T-cell (primary cell): Measurements from ENCODE around the gene RBBP5. TPM values are rescaled to one million over a fixed set of nuclear protein-coding genes. Genes with fewer than 3 reads are reported as not detected.

Source experiments
- ATAC-seq, 4 experiments: fragments of 200-7000 bp in 3 of 4; fragments of 150-1000 bp in 1 of 4; cut with Tn5 transposase; replicated peaks in 1 of 4; 1 replicate in 3 of 4; 2 replicates in 1 of 4; pipeline ENCODE4 v1.10.0; 2021; ENCODE audit warnings: moderate library complexity in 3 of 4, mild to moderate bottlenecking in 2 of 4, moderate number of reproducible peaks in 1 of 4
- CTCF ChIA-PET, 2 donors: fragments of 300-600 bp; sonication (Branson Sonifier 250); formaldehyde crosslinking; loops; one replicate each; lab custom pipeline; 2022; ENCODE audit warnings: antibody characterized with exemption in 2 of 2; lab: Charles Lee
- POLR2A ChIA-PET, 2 donors: fragments of 300-600 bp; sonication (Branson Sonifier 250); formaldehyde crosslinking; loops; one replicate each; lab custom pipeline; 2022; ENCODE audit warnings: antibody characterized with exemption in 2 of 2; lab: Charles Lee
- DNase-seq, 35 experiments: peaks; one replicate each; pipeline versions ENCODE4 v3.0.0 to v3.0.0-alpha.2; 2013 to 2023
- H3K27ac ChIP-seq: one replicate; pipeline ENCODE4 v1.5.1; 2013; ENCODE audit warnings: low read length
- H3K27me3 ChIP-seq, 2 experiments: replicated peaks in 1 of 2; 1 replicate in 1 of 2; 2 replicates in 1 of 2; pipeline versions ENCODE4 v1.6.1 to v1.7.0; 2013; ENCODE audit warnings: low read length in 1 of 2, mixed read lengths in 1 of 2; ENCODE audit not compliant: control insufficient read depth in 2 of 2, insufficient read depth in 2 of 2; ENCODE audit errors: extremely low read depth in 1 of 2
- H3K36me3 ChIP-seq, 2 donors: 1 replicate in 1 of 2; 2 replicates in 1 of 2; pipeline versions ENCODE4 v1.6.1 to v1.7.0; 2013; ENCODE audit warnings: low read length in 1 of 2; ENCODE audit not compliant: control insufficient read depth in 2 of 2, insufficient read depth in 1 of 2; ENCODE audit errors: extremely low read depth in 1 of 2
- H3K4me1 ChIP-seq, 2 experiments: 1 replicate in 1 of 2; 2 replicates in 1 of 2; pipeline versions ENCODE4 v1.6.1 to v1.7.0; 2013; ENCODE audit warnings: low read length in 2 of 2, mixed read lengths in 1 of 2; ENCODE audit not compliant: insufficient read depth in 2 of 2, control insufficient read depth in 1 of 2; ENCODE audit errors: extremely low read depth in 1 of 2
- H3K4me3 ChIP-seq, 2 donors: 1 replicate in 1 of 2; 2 replicates in 1 of 2; pipeline versions ENCODE4 v1.5.1 to v1.7.0; 2013; ENCODE audit warnings: mild to moderate bottlenecking in 2 of 2, low read length in 1 of 2, moderate library complexity in 1 of 2; ENCODE audit not compliant: control insufficient read depth in 1 of 2; ENCODE audit errors: extremely low read depth in 1 of 2
- H3K9me3 ChIP-seq: 2 replicates; pipeline ENCODE4 v1.7.0; 2013
- H3K27ac Mint-ChIP-seq, 2 donors: one replicate each; pipeline ENCODE4 v1.8.0; 2020 to 2021; ENCODE audit warnings: mild to moderate bottlenecking in 2 of 2, mixed read lengths in 2 of 2
- H3K27me3 Mint-ChIP-seq, 2 donors: one replicate each; pipeline ENCODE4 v1.8.0; 2021 to 2022; ENCODE audit warnings: mixed read lengths in 2 of 2
- H3K36me3 Mint-ChIP-seq: one replicate; pipeline ENCODE4 v1.8.0; 2021; ENCODE audit warnings: mixed read lengths
- H3K4me1 Mint-ChIP-seq, 3 donors: one replicate each; pipeline ENCODE4 v1.8.0; 2020 to 2022; ENCODE audit warnings: mixed read lengths in 3 of 3, mild to moderate bottlenecking in 1 of 3
- H3K4me3 Mint-ChIP-seq, 3 donors: one replicate each; pipeline ENCODE4 v1.8.0; 2020 to 2022; ENCODE audit warnings: mild to moderate bottlenecking in 3 of 3, mixed read lengths in 3 of 3, moderate library complexity in 3 of 3
- H3K9me3 Mint-ChIP-seq, 3 donors: one replicate each; pipeline ENCODE4 v1.8.0; 2020 to 2022; ENCODE audit warnings: mixed read lengths in 3 of 3
- WGBS: methylation state at CpG from one replicate; pipeline ENCODE4 v1.1.5; 2013; ENCODE audit warnings: missing lambda C conversion rate; ENCODE audit not compliant: insufficient coverage; 5-methylcytosine and 5-hydroxymethylcytosine counted together
- total RNA-seq, 35 experiments: library from RNA in 6 of 35; stranded (reverse) in 6 of 35; fragments of 120-200 nt in 1 of 35; gene quantifications; one replicate each; pipeline versions ENCODE4 v1.2.1 to v1.2.4 and lab custom pipeline; 2013 to 2026

Gene RBBP5
- total RNA-seq, 5 donors from 2014 or later (not counting 1 experiment from before 2014, with no cell fraction given), result 13.9 to 24.3 (median 22.3) TPM

DNA sequence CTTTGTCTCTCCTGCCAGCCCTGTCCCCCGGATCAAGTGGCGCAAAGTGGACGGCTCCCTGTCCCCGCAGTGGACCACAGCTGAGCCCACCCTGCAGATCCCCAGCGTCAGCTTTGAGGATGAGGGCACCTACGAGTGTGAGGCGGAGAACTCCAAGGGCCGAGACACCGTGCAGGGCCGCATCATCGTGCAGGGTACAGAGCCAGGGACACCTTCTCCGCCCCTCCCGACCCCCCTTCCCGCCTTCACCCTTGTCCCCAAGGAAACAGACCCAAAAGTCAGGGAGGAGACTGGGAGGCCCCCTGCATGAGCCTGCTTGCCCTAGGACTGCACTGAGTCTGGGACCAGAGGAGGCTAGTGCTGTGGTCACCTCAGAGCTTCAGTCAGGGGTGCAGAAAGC is 60.6 kb downstream of the RBBP5 start:
- no peak overlapping the region for H3K27ac ChIP-seq
- no peak overlapping the region for H3K4me3 Mint-ChIP-seq
- no peak for DNase-seq
- no peaks in the 10 kb centered on the region for H3K36me3 Mint-ChIP-seq
- H3K27ac Mint-ChIP-seq, result no peak overlapping the region
- peaks cover 0 to 8% of the 10 kb centered on the region in 2 experiments for H3K27me3 ChIP-seq
- peaks cover 0 to 7% of the 10 kb centered on the region in 2 experiments for H3K4me1 ChIP-seq
- no peaks in the 10 kb centered on the region for H3K27me3 Mint-ChIP-seq
- CTCF ChIA-PET, result interaction anchor here (0.6 to 2.3 kb wide), 18 partner anchors 13 to 195 kb away, joined by 3 to 11 read pairs (median 6); no protein-coding TSS in a partner anchor
- no peaks in the 10 kb centered on the region for H3K36me3 ChIP-seq
- H3K9me3 Mint-ChIP-seq, result no peaks in the 10 kb centered on the region
- POLR2A ChIA-PET, result interaction anchor here in 1 of 2 donors (0.7 kb wide), 1 partner anchor 662 kb away, joined by 3 read pairs; no protein-coding TSS in a partner anchor
- H3K4me1 Mint-ChIP-seq, result no peaks in the 10 kb centered on the region
- no peak for ATAC-seq
- WGBS, result 86% methylated on average over 14 of the region's 14 CpGs
- no peaks in the 10 kb centered on the region for H3K9me3 ChIP-seq
- H3K4me3 ChIP-seq, result no peak overlapping the region

DNA sequence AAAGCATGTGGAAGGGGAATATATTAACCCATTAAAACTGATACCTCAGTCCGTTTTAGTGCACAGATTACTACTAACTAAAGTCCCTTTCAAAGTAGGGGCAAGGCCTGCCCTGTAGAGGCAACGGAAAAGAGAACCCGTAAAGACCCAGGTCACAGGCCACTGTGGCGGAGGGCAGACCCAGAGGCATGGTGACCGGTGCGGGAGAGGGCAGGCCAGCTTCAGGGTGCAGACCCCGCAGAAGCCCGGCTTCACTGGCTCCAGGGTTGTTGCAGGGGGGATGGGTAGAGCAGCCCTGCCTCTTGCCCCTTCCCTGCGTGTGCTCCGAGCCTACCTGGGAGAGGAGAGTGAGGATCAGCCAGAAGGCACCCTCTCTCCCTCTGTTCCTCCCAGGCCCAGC is 61.0 kb downstream of the RBBP5 start:
- ChIA-PET POLR2A (no interaction called here), CTCF (interaction anchor here (0.7 to 2.3 kb wide), 8 partner anchors 23 to 195 kb away, joined by 3 to 11 read pairs (median 8); no protein-coding TSS in a partner anchor)
- H3K4me1 Mint-ChIP-seq, result no peaks in the 10 kb centered on the region
- no peaks in the 10 kb centered on the region for H3K27me3 Mint-ChIP-seq
- H3K9me3 ChIP-seq, result no peaks in the 10 kb centered on the region
- 94% methylated on average over 3 of the region's 10 CpGs for WGBS
- no peak overlapping the region for H3K4me3 ChIP-seq
- DNase-seq (no peak), ATAC-seq (no peak)
- no peak overlapping the region for H3K4me3 Mint-ChIP-seq
- no peak overlapping the region for H3K27ac Mint-ChIP-seq
- no peak overlapping the region for H3K27ac ChIP-seq
- H3K36me3 ChIP-seq, result no peaks in the 10 kb centered on the region
- peaks cover 0 to 7% of the 10 kb centered on the region in 2 experiments for H3K4me1 ChIP-seq
- H3K9me3 Mint-ChIP-seq, result no peaks in the 10 kb centered on the region
- H3K27me3 ChIP-seq, result peaks cover 0 to 9% of the 10 kb centered on the region in 2 experiments
- no peaks in the 10 kb centered on the region for H3K36me3 Mint-ChIP-seq

DNA sequence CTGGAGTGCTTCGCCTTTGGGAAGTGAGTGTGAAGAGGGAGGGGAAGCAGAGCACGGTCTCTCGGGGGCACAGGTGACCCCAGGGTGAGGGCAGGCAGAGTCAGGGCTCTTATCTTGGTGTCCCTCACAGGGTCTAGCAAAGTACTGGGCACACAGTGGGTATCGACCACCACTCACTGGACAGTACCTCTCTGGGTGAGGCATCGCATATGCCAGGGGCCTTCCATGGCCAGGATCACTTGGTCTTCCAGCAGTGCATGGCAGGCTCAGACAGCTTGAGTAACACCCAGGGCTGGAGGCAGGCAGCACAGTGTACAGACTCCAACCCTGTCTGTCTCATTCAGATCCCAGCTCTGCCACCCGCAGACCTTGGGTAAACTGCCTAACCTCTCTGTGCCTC is 62.1 kb downstream of the RBBP5 start:
- H3K36me3 Mint-ChIP-seq, result no peaks in the 10 kb centered on the region
- no peaks in the 10 kb centered on the region for H3K4me1 Mint-ChIP-seq
- ChIA-PET POLR2A (no interaction called here), CTCF (no interaction called here)
- H3K27me3 Mint-ChIP-seq, result no peaks in the 10 kb centered on the region
- H3K36me3 ChIP-seq, result no peaks in the 10 kb centered on the region
- H3K9me3 Mint-ChIP-seq, result no peaks in the 10 kb centered on the region
- no peak overlapping the region for H3K4me3 ChIP-seq
- H3K27ac ChIP-seq, result no peak overlapping the region
- H3K27ac Mint-ChIP-seq, result no peak overlapping the region
- no peak overlapping the region for H3K4me3 Mint-ChIP-seq
- H3K4me1 ChIP-seq, result peaks cover 0 to 7% of the 10 kb centered on the region in 2 experiments
- WGBS, result 83% methylated on average over 5 of the region's 6 CpGs
- peaks cover 0 to 7% of the 10 kb centered on the region in 2 experiments for H3K27me3 ChIP-seq
- ATAC-seq (no peak), DNase-seq (no peak)
- no peaks in the 10 kb centered on the region for H3K9me3 ChIP-seq

DNA sequence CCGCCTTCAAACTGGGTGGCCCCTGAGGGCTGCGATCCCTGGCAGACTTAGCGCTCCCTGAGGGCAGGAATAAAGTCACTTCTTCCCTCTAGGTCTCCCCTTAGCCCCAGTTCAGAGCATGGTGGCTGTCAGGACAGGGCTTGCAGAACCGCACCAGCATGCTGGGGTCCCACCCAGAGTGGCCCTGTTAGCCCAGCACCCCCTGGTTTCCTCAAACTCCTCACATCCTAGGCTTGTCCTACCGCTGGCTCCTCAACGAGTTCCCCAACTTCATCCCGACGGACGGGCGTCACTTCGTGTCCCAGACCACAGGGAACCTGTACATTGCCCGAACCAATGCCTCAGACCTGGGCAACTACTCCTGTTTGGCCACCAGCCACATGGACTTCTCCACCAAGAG is 62.9 kb downstream of the RBBP5 start:
- H3K27me3 Mint-ChIP-seq, result no peaks in the 10 kb centered on the region
- H3K9me3 Mint-ChIP-seq, result no peaks in the 10 kb centered on the region
- no peak for DNase-seq
- no peaks in the 10 kb centered on the region for H3K36me3 ChIP-seq
- no peak overlapping the region for H3K27ac Mint-ChIP-seq
- no peak for ATAC-seq
- ChIA-PET POLR2A (no interaction called here), CTCF (no interaction called here)
- no peak overlapping the region for H3K27ac ChIP-seq
- H3K4me3 ChIP-seq, result no peak overlapping the region
- WGBS, result 90% methylated on average over 10 of the region's 12 CpGs
- peaks cover 0 to 8% of the 10 kb centered on the region in 2 experiments for H3K27me3 ChIP-seq
- H3K4me3 Mint-ChIP-seq, result no peak overlapping the region
- no peaks in the 10 kb centered on the region for H3K9me3 ChIP-seq
- H3K4me1 Mint-ChIP-seq, result no peaks in the 10 kb centered on the region
- peaks cover 0 to 7% of the 10 kb centered on the region in 2 experiments for H3K4me1 ChIP-seq
- no peaks in the 10 kb centered on the region for H3K36me3 Mint-ChIP-seq

GRCh38 chr1:205057808-205058575 is 63.8 kb downstream of the RBBP5 start:
- H3K27me3 ChIP-seq, result peaks cover 0 to 10% of the 10 kb centered on the region in 2 experiments
- 89% methylated on average over 18 of the region's 19 CpGs for WGBS
- ChIA-PET CTCF (no interaction called here), POLR2A (no interaction called here)
- no peak for ATAC-seq
- no peak overlapping the region for H3K27ac ChIP-seq
- H3K9me3 ChIP-seq, result no peaks in the 10 kb centered on the region
- no peak for DNase-seq
- no peak overlapping the region for H3K27ac Mint-ChIP-seq
- H3K4me3 Mint-ChIP-seq, result no peak overlapping the region
- H3K9me3 Mint-ChIP-seq, result no peaks in the 10 kb centered on the region
- H3K4me1 ChIP-seq, result peaks cover 0 to 7% of the 10 kb centered on the region in 2 experiments
- H3K27me3 Mint-ChIP-seq, result peaks cover 6 to 7% of the 10 kb centered on the region in 2 donors
- H3K4me3 ChIP-seq, result no peak overlapping the region
- no peaks in the 10 kb centered on the region for H3K36me3 Mint-ChIP-seq
- no peaks in the 10 kb centered on the region for H3K4me1 Mint-ChIP-seq
- H3K36me3 ChIP-seq, result no peaks in the 10 kb centered on the region

DNA sequence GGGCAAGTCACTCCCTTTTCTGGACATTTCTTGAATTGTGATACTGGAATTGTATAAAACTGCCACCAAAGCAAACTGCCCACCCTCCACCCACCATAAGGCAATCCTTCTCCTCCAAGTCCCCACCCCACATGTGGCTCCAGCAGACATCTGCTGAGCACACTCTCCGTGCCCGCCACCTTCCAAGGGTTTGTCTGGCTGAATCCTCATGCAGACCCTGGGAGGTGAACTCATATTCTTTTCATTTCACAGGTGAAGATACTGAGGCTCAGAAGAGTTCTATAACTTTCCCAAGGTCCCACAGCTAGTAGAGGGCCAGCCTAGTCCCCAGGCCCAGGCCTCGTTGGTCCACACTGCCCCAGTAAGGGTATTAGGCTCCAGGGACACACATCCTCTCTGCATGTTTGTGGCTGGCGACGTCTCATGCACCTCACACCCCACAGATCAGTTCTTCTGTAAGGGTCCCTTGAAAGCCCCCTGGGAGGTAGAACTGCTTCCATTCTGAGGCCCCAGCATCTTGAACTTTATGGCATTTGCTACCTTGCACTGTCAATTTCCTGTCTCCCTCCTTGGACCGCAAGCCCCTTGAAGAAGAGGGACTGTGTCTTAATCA is 64.7 kb downstream of the RBBP5 start:
- no peak overlapping the region for H3K27ac ChIP-seq
- Mint-ChIP-seq H3K36me3 (no peaks in the 10 kb centered on the region), H3K9me3 (no peaks in the 10 kb centered on the region), H3K4me1 (no peaks in the 10 kb centered on the region), H3K4me3 (no peak overlapping the region), H3K27ac (no peak overlapping the region), H3K27me3 (peaks cover 6 to 8% of the 10 kb centered on the region in 2 donors)
- 73% methylated on average over 3 of the region's 6 CpGs for WGBS
- H3K9me3 ChIP-seq, result no peaks in the 10 kb centered on the region
- H3K4me3 ChIP-seq, result no peak overlapping the region
- POLR2A ChIA-PET, result no interaction called here
- H3K4me1 ChIP-seq, result peaks cover 0 to 7% of the 10 kb centered on the region in 2 experiments
- H3K27me3 ChIP-seq, result peaks cover 0 to 15% of the 10 kb centered on the region in 2 experiments
- ATAC-seq (no peak), DNase-seq (no peak)
- CTCF ChIA-PET, result no interaction called here
- no peaks in the 10 kb centered on the region for H3K36me3 ChIP-seq
